Neural cell (in vitro differentiated cells): ENCODE measurements around the gene RABGAP1L. TPM values are rescaled to one million over a fixed set of nuclear protein-coding genes. Genes with fewer than 3 reads are reported as not detected.
"Not testable (repeated sequence)": the region's sequence is repeated elsewhere in the genome, so short reads cannot be mapped to it uniquely, and the experiment has no call there.

Experiments used
- H2AFZ ChIP-seq: fragments of 200-600, 300-800 bp; sonication (generic), shearing (Covaris generic); 2 replicates; pipeline ENCODE4 v1.6.0; 2014; ENCODE audit warnings: low read depth, mild to moderate bottlenecking, antibody characterized with exemption, low read length, moderate library complexity
- H3F3A ChIP-seq: fragments of 200-600 bp; shearing (Covaris generic); 2 replicates; pipeline ENCODE4 v1.6.1; 2016; ENCODE audit warnings: mild to moderate bottlenecking, moderate library complexity, mixed read lengths, antibody characterized with exemption, low read length; ENCODE audit not compliant: insufficient read depth, poor library complexity, severe bottlenecking
- H3K27ac ChIP-seq: fragments of 200-600, 300-800 bp; sonication (generic), shearing (Covaris generic); 2 replicates; pipeline ENCODE4 v1.5.1; 2014; ENCODE audit warnings: mild to moderate bottlenecking, low read length, moderate library complexity
- H3K27me3 ChIP-seq: fragments of 300-800, 200-600 bp; sonication (generic), shearing (Covaris generic); 2 replicates; pipeline ENCODE4 v1.6.0; 2014; ENCODE audit warnings: mild to moderate bottlenecking, low read depth, low read length, moderate library complexity; ENCODE audit not compliant: insufficient read depth
- H3K36me3 ChIP-seq: fragments of 300-800, 200-600 bp; sonication (generic), shearing (Covaris generic); 2 replicates; pipeline ENCODE4 v1.5.1; 2014; ENCODE audit warnings: mild to moderate bottlenecking, antibody characterized with exemption, low read length, moderate library complexity; ENCODE audit not compliant: insufficient read depth
- H3K4me2 ChIP-seq: fragments of 300-800, 200-600 bp; sonication (generic), shearing (Covaris generic); 2 replicates; pipeline ENCODE4 v1.6.0; 2014; ENCODE audit warnings: mild to moderate bottlenecking, low read length
- H3K4me3 ChIP-seq: fragments of 300-800, 200-600 bp; sonication (generic), shearing (Covaris generic); 2 replicates; pipeline ENCODE4 v1.5.1; 2014; ENCODE audit warnings: mild to moderate bottlenecking, low read length, moderate library complexity
- H3K79me2 ChIP-seq: fragments of 200-600 bp; shearing (Covaris generic); replicated peaks from 2 replicates; pipeline ENCODE4 v1.6.0; 2014; ENCODE audit warnings: mild to moderate bottlenecking, low read length, moderate library complexity; ENCODE audit not compliant: insufficient read depth
- H3K9ac ChIP-seq: fragments of 300-800, 200-600 bp; sonication (generic), shearing (Covaris generic); 2 replicates; pipeline ENCODE4 v1.6.1; 2016; ENCODE audit warnings: mild to moderate bottlenecking, low read length, mixed read lengths
- H3K9me2 ChIP-seq: fragments of 200-600 bp; shearing (Covaris generic); 2 replicates; pipeline ENCODE4 v1.6.1; 2016; ENCODE audit warnings: mild to moderate bottlenecking, low read length, mixed read lengths; ENCODE audit not compliant: insufficient read depth
- H3K9me3 ChIP-seq: fragments of 200-600, 300-800 bp; sonication (generic), shearing (Covaris generic); 2 replicates; pipeline ENCODE4 v1.6.1; 2016; ENCODE audit warnings: mild to moderate bottlenecking, mixed run types, low read length, moderate library complexity, mixed read lengths
- H4K20me1 ChIP-seq: fragments of 200-600 bp; shearing (Covaris generic); 2 replicates; pipeline ENCODE4 v1.6.1; 2016; ENCODE audit warnings: mild to moderate bottlenecking, mixed run types; ENCODE audit not compliant: insufficient read depth
- CTCF ChIP-seq: fragments of 450-650 bp; IDR thresholded peaks from 2 replicates; pipeline ENCODE4 v1.5.1; 2014; ENCODE audit warnings: antibody characterized with exemption, mild to moderate bottlenecking, moderate library complexity; ENCODE audit not compliant: poor library complexity, severe bottlenecking
- EP300 ChIP-seq: fragments of 450-650 bp; conservative IDR thresholded peaks from 2 replicates; pipeline ENCODE4 v1.6.1; 2014; ENCODE audit warnings: antibody characterized with exemption, mild to moderate bottlenecking, moderate library complexity; ENCODE audit not compliant: poor library complexity, severe bottlenecking
- EZH2 ChIP-seq: fragments of 200-600, 300-800 bp; shearing (Covaris generic), sonication (generic); IDR thresholded peaks from 2 replicates; pipeline ENCODE4 v1.6.1; 2014; ENCODE audit warnings: antibody characterized with exemption, low read length, borderline replicate concordance, mild to moderate bottlenecking; ENCODE audit not compliant: insufficient read depth, poor library complexity, severe bottlenecking
- MXI1 ChIP-seq: fragments of 450-650 bp; conservative IDR thresholded peaks from 2 replicates; pipeline ENCODE4 v1.6.1; 2014; ENCODE audit warnings: antibody characterized with exemption, mild to moderate bottlenecking; ENCODE audit not compliant: poor library complexity, severe bottlenecking
- POLR2AphosphoS5 ChIP-seq: IDR thresholded peaks from 2 replicates; pipeline ENCODE4 v1.6.1; 2012
- RAD21 ChIP-seq: fragments of 450-650 bp; conservative IDR thresholded peaks from 2 replicates; pipeline ENCODE4 v1.6.1; 2014; ENCODE audit warnings: antibody characterized with exemption, mild to moderate bottlenecking, moderate library complexity
- REST ChIP-seq: IDR thresholded peaks from 2 replicates; pipeline ENCODE4 v1.6.1; 2012; ENCODE audit warnings: borderline replicate concordance
- SMC3 ChIP-seq: fragments of 450-650 bp; conservative IDR thresholded peaks from 2 replicates; pipeline ENCODE4 v1.6.1; 2014; ENCODE audit warnings: antibody characterized with exemption, mild to moderate bottlenecking, moderate library complexity; ENCODE audit not compliant: poor library complexity
- TAF1 ChIP-seq: IDR thresholded peaks from 2 replicates; pipeline ENCODE4 v1.6.1; 2012; ENCODE audit warnings: low read depth
- polyA plus RNA-seq: library from polyadenylated mRNA; depleted of rRNA; stranded (reverse); fragments of >200 nt; gene quantifications from 2 replicates; pipeline ENCODE4 v1.2.3, GENCODE V29; 2014

RABGAP1L gene
- polyA plus RNA-seq, 1 donor from 2014 or later, result 32.2 TPM

GRCh38 chr1:174171073-174171472, 11.8 kb downstream of the RABGAP1L start:
- Histone ChIP-seq H3K27me3 (no peaks in the 10 kb centered on the region), H3K27ac (no peak overlapping the region), H3K4me3 (no peak overlapping the region), H3K36me3 (no peaks in the 10 kb centered on the region), H2AFZ (no peak overlapping the region), H3K9ac (no peak overlapping the region), H4K20me1 (no peaks in the 10 kb centered on the region), H3K4me2 (no peak overlapping the region), H3K9me2 (no peaks in the 10 kb centered on the region), H3K79me2 (peaks cover 12% of the 10 kb centered on the region), H3K9me3 (no peaks in the 10 kb centered on the region), H3F3A (no peaks in the 10 kb centered on the region)
- no peak for TF ChIP-seq RAD21

GRCh38 chr1:174174461-174175329, 15.4 kb downstream of the RABGAP1L start:
- H3F3A ChIP-seq, result no peaks in the 10 kb centered on the region
- H3K4me3 ChIP-seq, result no peak overlapping the region
- no peaks in the 10 kb centered on the region for H3K9me3 ChIP-seq
- no peak overlapping the region for H2AFZ ChIP-seq
- H3K9ac ChIP-seq, result no peak overlapping the region
- H3K79me2 ChIP-seq, result peaks cover 10% of the 10 kb centered on the region
- no peaks in the 10 kb centered on the region for H3K27me3 ChIP-seq
- no peaks in the 10 kb centered on the region for H4K20me1 ChIP-seq
- no peak for TF ChIP-seq MXI1
- no peak for TF ChIP-seq POLR2AphosphoS5
- TF ChIP-seq EZH2, result no peak
- TF ChIP-seq SMC3, result no peak
- TF ChIP-seq CTCF, result no peak
- TF ChIP-seq TAF1, result no peak
- TF ChIP-seq REST, result no peak
- no peak for TF ChIP-seq RAD21
- TF ChIP-seq EP300, result no peak
- no peaks in the 10 kb centered on the region for H3K9me2 ChIP-seq
- no peak overlapping the region for H3K4me2 ChIP-seq
- H3K36me3 ChIP-seq, result no peaks in the 10 kb centered on the region
- no peak overlapping the region for H3K27ac ChIP-seq

- not testable (repeated sequence) for H3K9me2 ChIP-seq, H3K4me2 ChIP-seq, H3K9ac ChIP-seq, H3K36me3 ChIP-seq, H3K79me2 ChIP-seq, H3K4me3 ChIP-seq, H3K27me3 ChIP-seq, H2AFZ ChIP-seq, H3K9me3 ChIP-seq, H4K20me1 ChIP-seq, H3K27ac ChIP-seq, H3F3A ChIP-seq
Observed at GRCh38 chr1:174178459-174178858, 19.1 kb downstream of the RABGAP1L start.
